ENCODE results near the gene IFNA13. TPM values are rescaled to one million over a fixed set of nuclear protein-coding genes. Genes with fewer than 3 reads are reported as not detected.

Gene IFNA13
- total and polyA plus RNA-seq, 4 donors = not detected

DNA sequence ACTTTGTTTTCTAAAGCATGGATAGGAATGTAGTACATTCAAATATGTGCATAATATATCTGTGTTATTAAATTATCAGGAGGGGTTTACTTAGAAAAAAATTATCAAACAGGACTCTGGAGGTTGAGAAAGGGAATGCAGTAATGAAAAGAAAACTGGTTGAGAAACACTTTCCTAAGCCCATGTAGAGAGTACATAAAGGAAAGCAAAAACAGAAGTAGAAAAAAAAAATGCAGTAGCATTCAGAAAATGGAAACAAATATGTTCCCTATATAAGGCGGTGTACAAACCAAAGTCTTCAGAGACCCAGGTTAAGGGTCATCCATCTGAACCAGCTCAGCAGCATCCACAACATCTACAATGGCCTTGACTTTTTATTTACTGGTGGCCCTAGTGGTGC lies 41.0 kb upstream of the IFNA13 start, which contains the start of gene IFNA8:
IFNA8 (plus strand) TSS at position 301 of the 400 bp plus-strand sequence; CDS start at position 361, 60 bp downstream.
- 83 to 89% methylated on average over 1 of the region's 1 CpG for WGBS, 2 donors
- Histone ChIP-seq H3K4me3 (no peak within 1 kb of the TSS), H3K9ac (ENCODE audit: insufficient read depth in 1 of 2, low read length in 2 of 2) (no peak within 1 kb of the TSS), H3K27me3 (ENCODE audit: control insufficient read depth in 3 of 3, insufficient read depth in 3 of 3, low read length in 2 of 3) (peaks cover 0 to 6% (median 5%) of the 10 kb centered on the region in 3 donors), H3K36me3 (ENCODE audit: control insufficient read depth in 4 of 4, insufficient read depth in 4 of 4, low read length in 4 of 4) (no peaks in the 10 kb centered on the region), H3K9me3 (ENCODE audit: control insufficient read depth in 4 of 4, insufficient read depth in 3 of 4, low read length in 3 of 4) (no peaks in the 10 kb centered on the region), H3K4me1 (ENCODE audit: control insufficient read depth in 5 of 5, insufficient read depth in 5 of 5, low read length in 5 of 5) (no peaks in the 10 kb centered on the region), H3K27ac (ENCODE audit: low read depth in 1 of 2, low read length in 1 of 2) (no peak within 1 kb of the TSS)
- ATAC-seq (ENCODE audit: insufficient read depth, low FRiP score) = no peak
- TF ChIP-seq, protein P1, sequence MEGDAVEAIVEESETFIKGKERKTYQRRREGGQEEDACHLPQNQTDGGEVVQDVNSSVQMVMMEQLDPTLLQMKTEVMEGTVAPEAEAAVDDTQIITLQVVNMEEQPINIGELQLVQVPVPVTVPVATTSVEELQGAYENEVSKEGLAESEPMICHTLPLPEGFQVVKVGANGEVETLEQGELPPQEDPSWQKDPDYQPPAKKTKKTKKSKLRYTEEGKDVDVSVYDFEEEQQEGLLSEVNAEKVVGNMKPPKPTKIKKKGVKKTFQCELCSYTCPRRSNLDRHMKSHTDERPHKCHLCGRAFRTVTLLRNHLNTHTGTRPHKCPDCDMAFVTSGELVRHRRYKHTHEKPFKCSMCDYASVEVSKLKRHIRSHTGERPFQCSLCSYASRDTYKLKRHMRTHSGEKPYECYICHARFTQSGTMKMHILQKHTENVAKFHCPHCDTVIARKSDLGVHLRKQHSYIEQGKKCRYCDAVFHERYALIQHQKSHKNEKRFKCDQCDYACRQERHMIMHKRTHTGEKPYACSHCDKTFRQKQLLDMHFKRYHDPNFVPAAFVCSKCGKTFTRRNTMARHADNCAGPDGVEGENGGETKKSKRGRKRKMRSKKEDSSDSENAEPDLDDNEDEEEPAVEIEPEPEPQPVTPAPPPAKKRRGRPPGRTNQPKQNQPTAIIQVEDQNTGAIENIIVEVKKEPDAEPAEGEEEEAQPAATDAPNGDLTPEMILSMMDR (IDR thresholded peaks at IDR 0.05; ENCODE audit: control extremely low read depth, extremely low read depth) = no peak
- DNase-seq = no peak

DNA sequence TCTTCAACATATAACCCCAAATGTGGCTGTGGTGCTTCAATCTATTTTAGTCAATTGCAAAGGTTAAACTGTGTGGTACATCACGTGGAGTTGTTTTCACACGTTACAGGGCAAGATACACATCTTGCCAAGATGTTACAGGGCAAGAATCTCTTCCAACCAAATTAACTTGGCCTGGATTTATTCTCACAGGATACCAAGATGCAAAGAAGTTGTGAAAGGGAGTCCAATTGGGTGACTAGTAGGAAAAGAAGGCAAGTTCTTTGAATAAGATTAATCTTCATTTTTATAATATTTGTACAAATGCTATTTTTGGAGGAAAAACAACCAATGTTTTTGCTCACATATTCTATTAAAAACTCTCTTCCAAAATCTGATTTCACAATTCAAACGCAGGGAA lies 36.3 kb upstream of the IFNA13 start:
- Histone ChIP-seq H3K4me1 (ENCODE audit: control insufficient read depth in 5 of 5, insufficient read depth in 5 of 5, low read length in 5 of 5) (peaks cover 0 to 10% (median 0%) of the 10 kb centered on the region in 5 donors), H3K9me3 (ENCODE audit: control insufficient read depth in 4 of 4, insufficient read depth in 3 of 4, low read length in 3 of 4) (no peaks in the 10 kb centered on the region), H3K9ac (ENCODE audit: insufficient read depth in 1 of 2, low read length in 2 of 2) (no peak overlapping the region), H3K27ac (ENCODE audit: low read depth in 1 of 2, low read length in 1 of 2) (no peak overlapping the region), H3K36me3 (ENCODE audit: control insufficient read depth in 4 of 4, insufficient read depth in 4 of 4, low read length in 4 of 4) (no peaks in the 10 kb centered on the region), H3K27me3 (ENCODE audit: control insufficient read depth in 3 of 3, insufficient read depth in 3 of 3, low read length in 2 of 3) (peaks cover 0 to 22% (median 22%) of the 10 kb centered on the region in 3 donors), H3K4me3 (no peak overlapping the region)
- TF ChIP-seq, protein P1 (IDR thresholded peaks at IDR 0.05; ENCODE audit: control extremely low read depth, extremely low read depth) = no peak
- WGBS, 2 donors = 69 to 82% methylated on average over 3 of the region's 3 CpGs
- no peak for DNase-seq
- no peak for ATAC-seq (ENCODE audit: insufficient read depth, low FRiP score)

DNA sequence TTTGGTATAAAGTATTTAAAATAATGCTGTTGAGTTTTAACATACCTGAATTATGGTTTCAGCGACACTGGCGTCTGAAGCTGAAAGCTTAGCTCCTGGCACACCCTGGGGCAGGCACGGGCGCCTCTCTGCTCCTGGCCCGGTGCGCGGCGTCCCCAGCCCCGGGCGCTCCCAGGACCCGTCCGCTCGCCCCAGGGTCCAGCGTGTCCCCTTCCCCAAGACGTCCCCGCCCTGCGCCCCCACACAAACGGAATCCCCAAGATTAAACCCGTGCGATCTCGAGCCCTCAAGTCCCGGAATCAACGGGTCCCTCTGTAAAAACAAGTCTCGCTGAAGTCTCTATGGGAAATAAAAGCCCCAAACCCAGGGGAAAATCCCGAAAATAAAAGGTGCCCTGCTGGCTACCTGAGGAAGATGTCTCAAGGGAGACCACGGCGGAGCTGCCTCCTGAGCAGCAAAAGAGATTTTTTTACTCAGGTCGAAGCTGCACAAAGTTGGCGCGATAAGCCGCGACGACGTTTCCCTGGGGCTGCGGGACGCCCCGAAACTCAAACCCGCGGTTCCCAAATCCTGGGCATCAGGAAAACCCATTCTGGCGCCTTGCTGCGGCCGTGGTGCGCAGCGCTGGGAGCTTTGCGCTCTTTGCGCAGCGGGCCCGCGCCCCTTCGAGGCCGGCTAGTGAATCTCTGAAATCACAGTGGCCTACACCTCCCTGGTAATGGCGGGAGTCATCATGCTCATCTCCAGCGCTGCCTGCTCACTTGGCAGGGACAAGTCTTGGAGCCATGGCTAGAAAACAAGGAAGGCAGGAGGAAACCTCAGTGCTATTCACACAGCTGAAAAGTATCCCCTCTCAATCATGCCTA lies 34.8 kb upstream of the IFNA13 start:
- DNase-seq (peak in 2 of 3 donors; percentile 29 to 32), ATAC-seq (ENCODE audit: insufficient read depth, low FRiP score) (no peak)
- TF ChIP-seq, protein P1 (IDR thresholded peaks at IDR 0.05; ENCODE audit: control extremely low read depth, extremely low read depth) = no peak
- Histone ChIP-seq H3K27me3 (ENCODE audit: control insufficient read depth in 3 of 3, insufficient read depth in 3 of 3, low read length in 2 of 3) (peaks cover 0 to 29% (median 22%) of the 10 kb centered on the region in 3 donors), H3K4me1 (ENCODE audit: control insufficient read depth in 5 of 5, insufficient read depth in 5 of 5, low read length in 5 of 5) (peaks cover 0 to 10% (median 0%) of the 10 kb centered on the region in 5 donors), H3K36me3 (ENCODE audit: control insufficient read depth in 4 of 4, insufficient read depth in 4 of 4, low read length in 4 of 4) (no peaks in the 10 kb centered on the region), H3K9ac (ENCODE audit: insufficient read depth in 1 of 2, low read length in 2 of 2) (peak overlapping the region in 1 of 2 donors; percentile 61), H3K27ac (ENCODE audit: low read depth in 1 of 2, low read length in 1 of 2) (no peak overlapping the region), H3K4me3 (no peak overlapping the region), H3K9me3 (ENCODE audit: control insufficient read depth in 4 of 4, insufficient read depth in 3 of 4, low read length in 3 of 4) (no peaks in the 10 kb centered on the region)
- 3 to 4% methylated on average over 53 of the region's 53 CpGs for WGBS, 2 donors

All from lung (tissue), 12 donors.